ENCODE data around the gene AKR1A1.
"Not testable (repeated sequence)": the region's sequence is repeated elsewhere in the genome, so short reads cannot be mapped to it uniquely, and the experiment has no call there.

Gene AKR1A1

GRCh38 chr1:45516036-45516435 is 34.6 kb upstream of the AKR1A1 start:
- Mint-ChIP-seq H3K27ac (no peak overlapping the region), H3K36me3 (ENCODE audit: low read depth) (peaks cover 60% of the 10 kb centered on the region), H3K4me3 (peak overlapping the region in 1 of 3 experiments; percentile 49), H3K4me1 (peaks cover 55% of the 10 kb centered on the region), H3K27me3 (ENCODE audit: low read depth) (no peaks in the 10 kb centered on the region), H3K9me3 (no peaks in the 10 kb centered on the region)
- no peak for TF ChIP-seq CTCF (IDR thresholded peaks at IDR 0.05; ENCODE audit: unreplicated experiment in 3 of 3)

GRCh38 chr1:45516465-45516864 is 34.2 kb upstream of the AKR1A1 start:
- peaks cover 56% of the 10 kb centered on the region for H3K36me3 Mint-ChIP-seq (ENCODE audit: low read depth)
- no peaks in the 10 kb centered on the region for H3K9me3 Mint-ChIP-seq
- TF ChIP-seq CTCF (IDR thresholded peaks at IDR 0.05; ENCODE audit: unreplicated experiment in 3 of 3) = no peak
- no peaks in the 10 kb centered on the region for H3K27me3 Mint-ChIP-seq (ENCODE audit: low read depth)
- H3K4me1 Mint-ChIP-seq = peaks cover 57% of the 10 kb centered on the region
- peak overlapping the region in 1 of 3 experiments; percentile 49 for H3K4me3 Mint-ChIP-seq
- no peak overlapping the region for H3K27ac Mint-ChIP-seq

- H3K4me3 Mint-ChIP-seq = peak overlapping the region; percentile 59 to 100 (median 91)
- peak overlapping the region; percentile 59 to 79 (median 67) for H3K27ac Mint-ChIP-seq
- H3K27me3 Mint-ChIP-seq (ENCODE audit: low read depth); H3K9me3 Mint-ChIP-seq: not testable (repeated sequence)
- H3K36me3 Mint-ChIP-seq (ENCODE audit: low read depth) = peaks cover 44% of the 10 kb centered on the region
- peaks cover 57% of the 10 kb centered on the region for H3K4me1 Mint-ChIP-seq
These were observed 32.3 kb upstream of the AKR1A1 start for GRCh38 chr1:45518366-45518765.

GRCh38 chr1:45518910-45519309 is 31.7 kb upstream of the AKR1A1 start:
- Mint-ChIP-seq H3K4me3 (peak overlapping the region; percentile 59 to 100 (median 91)), H3K9me3 (no peaks in the 10 kb centered on the region), H3K4me1 (peaks cover 52% of the 10 kb centered on the region), H3K27ac (peak overlapping the region; percentile 59 to 79 (median 67)), H3K27me3 (ENCODE audit: low read depth) (no peaks in the 10 kb centered on the region), H3K36me3 (ENCODE audit: low read depth) (peaks cover 39% of the 10 kb centered on the region)
- TF ChIP-seq CTCF (IDR thresholded peaks at IDR 0.05; ENCODE audit: unreplicated experiment in 3 of 3) = no peak

- peak overlapping the region in 1 of 3 experiments; percentile 79 for H3K27ac Mint-ChIP-seq
- peaks cover 45% of the 10 kb centered on the region for H3K4me1 Mint-ChIP-seq
- H3K36me3 Mint-ChIP-seq (ENCODE audit: low read depth) = peaks cover 30% of the 10 kb centered on the region
- H3K27me3 Mint-ChIP-seq (ENCODE audit: low read depth); H3K9me3 Mint-ChIP-seq: not testable (repeated sequence)
- peak overlapping the region; percentile 91 to 100 (median 96) for H3K4me3 Mint-ChIP-seq
These were observed 30.9 kb upstream of the AKR1A1 start for GRCh38 chr1:45519774-45520173.

- Mint-ChIP-seq H3K4me1 (peaks cover 37% of the 10 kb centered on the region), H3K36me3 (ENCODE audit: low read depth) (peaks cover 11% of the 10 kb centered on the region), H3K27ac (peak within 1 kb of the TSS; percentile 93 to 98 (median 98)), H3K4me3 (peak within 1 kb of the TSS; percentile 92 to 100 (median 96)), H3K27me3 (ENCODE audit: low read depth) (no peaks in the 10 kb centered on the region), H3K9me3 (no peaks in the 10 kb centered on the region)
- no peak for TF ChIP-seq CTCF (IDR thresholded peaks at IDR 0.05; ENCODE audit: unreplicated experiment in 3 of 3)
These were observed 29.0 kb upstream of the AKR1A1 start, which contains the start of gene PRDX1 for GRCh38 chr1:45521413-45522323. PRDX1 (minus strand) TSS chr1:45521884; CDS start chr1:45519043, 2,841 bp downstream.
